Caco-2 (cell line): ENCODE measurements around the gene CPSF4. TPM values are rescaled to one million over a fixed set of nuclear protein-coding genes. Genes with fewer than 3 reads are reported as not detected.

Source experiments
- BruUV-seq: library from RNA; stranded (reverse); fragments of 400-500 nt; replicated peaks from 2 replicates; lab custom pipeline; 2021; lab: Mats Ljungman, UMichigan
- CTCF ChIA-PET: fragments of 300-600 bp; sonication (Branson Sonifier 250); formaldehyde crosslinking; loops from one replicate; lab custom pipeline; 2022; ENCODE audit warnings: antibody characterized with exemption; lab: Charles Lee
- POLR2A ChIA-PET: fragments of 300-600 bp; sonication (Branson Sonifier 250); formaldehyde crosslinking; loops from one replicate; lab custom pipeline; 2022; ENCODE audit warnings: antibody characterized with exemption; lab: Charles Lee
- DNase-seq, 2 experiments: peaks; one replicate each; pipeline versions ENCODE4 v3.0.0 to v3.0.0-alpha.2; 2020 to 2022
- H3K27me3 ChIP-seq: replicated peaks from 2 replicates; pipeline ENCODE4 v1.6.0; 2011; ENCODE audit warnings: low read length; ENCODE audit not compliant: control insufficient read depth, insufficient read depth
- H3K36me3 ChIP-seq: 2 replicates; pipeline ENCODE4 v1.5.1; 2011; ENCODE audit warnings: low read length; ENCODE audit not compliant: control insufficient read depth, insufficient read depth
- H3K4me1 ChIP-seq: fragments of 250-450 bp; sonication (Bioruptor Pico); 2 replicates; pipeline ENCODE4 v1.5.1; 2020; ENCODE audit warnings: mild to moderate bottlenecking
- H3K4me3 ChIP-seq: 2 replicates; pipeline ENCODE4 v1.5.1; 2011; ENCODE audit warnings: low read depth, mild to moderate bottlenecking, control low read depth, low read length
- H3K9me3 ChIP-seq: fragments of 250-450 bp; sonication (Bioruptor Pico); 2 replicates; pipeline ENCODE4 v1.5.1; 2020; ENCODE audit warnings: mild to moderate bottlenecking, moderate library complexity
- H3K27ac Mint-ChIP-seq: one replicate; pipeline ENCODE4 v1.8.0; 2022; ENCODE audit warnings: mixed read lengths; ENCODE audit not compliant: unreplicated experiment
- H3K27me3 Mint-ChIP-seq: one replicate; pipeline ENCODE4 v1.8.0; 2022; ENCODE audit warnings: mixed read lengths; ENCODE audit not compliant: insufficient read depth, unreplicated experiment
- H3K36me3 Mint-ChIP-seq: one replicate; pipeline ENCODE4 v1.8.0; 2022; ENCODE audit warnings: mild to moderate bottlenecking, mixed read lengths; ENCODE audit not compliant: insufficient read depth, unreplicated experiment
- H3K4me1 Mint-ChIP-seq: one replicate; pipeline ENCODE4 v1.8.0; 2022; ENCODE audit warnings: low read depth, mixed read lengths; ENCODE audit not compliant: unreplicated experiment
- H3K4me3 Mint-ChIP-seq: one replicate; pipeline ENCODE4 v1.8.0; 2022; ENCODE audit warnings: mild to moderate bottlenecking, moderate library complexity, mixed read lengths; ENCODE audit not compliant: unreplicated experiment
- H3K9me3 Mint-ChIP-seq: one replicate; pipeline ENCODE4 v1.8.0; 2022; ENCODE audit warnings: mixed read lengths; ENCODE audit not compliant: unreplicated experiment
- intact Hi-C: fragments of 100-400 bp; cut with micrococcal nuclease; formaldehyde crosslinking; loops from one replicate; pipeline ENCODE4 v1.10.0; 2022; ENCODE audit not compliant: unreplicated experiment
- total RNA-seq: library from RNA; stranded (reverse); gene quantifications from 2 replicates; pipeline ENCODE4 v1.2.3, GENCODE V29; 2022
- TF ChIP-seq, protein P1 (sequence below), 2 experiments: fragments of 200-600 bp in 1 of 2; IDR thresholded peaks; 1 replicate in 1 of 2; 2 replicates in 1 of 2; pipeline versions ENCODE4 v1.5.1 to v1.8.0; 2011 to 2022; ENCODE audit warnings: antibody characterized with exemption in 1 of 2, control low read depth in 1 of 2, inconsistent platforms in 1 of 2, low read depth in 1 of 2, low read length in 1 of 2, mild to moderate bottlenecking in 1 of 2, moderate library complexity in 1 of 2; ENCODE audit not compliant: insufficient read depth in 1 of 2, severe bottlenecking in 1 of 2, unreplicated experiment in 1 of 2

Gene CPSF4
- total RNA-seq, 1 experiment from 2014 or later: 158 TPM

DNA sequence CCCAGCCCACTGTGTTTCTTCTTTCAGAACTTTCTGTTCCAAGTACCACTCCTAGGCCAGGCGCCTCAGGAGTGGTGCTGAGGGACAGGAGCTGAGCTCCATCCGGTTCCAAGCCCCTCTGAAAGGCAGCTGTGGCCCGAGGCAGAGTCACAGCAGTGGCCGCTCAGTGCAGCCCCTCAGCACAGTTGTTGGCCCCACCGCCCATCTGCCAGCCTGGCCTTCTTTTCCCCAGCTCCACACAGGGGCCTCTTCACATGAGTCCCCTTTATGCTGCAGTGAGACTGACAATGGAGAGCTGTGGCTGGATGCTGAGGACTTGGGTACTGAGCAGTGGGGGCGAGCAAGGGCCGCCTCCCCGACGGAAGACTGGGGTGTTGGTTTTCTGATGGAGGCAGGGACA, 20.5 kb upstream of the CPSF4 start:
- CTCF ChIA-PET: no interaction called here

DNA sequence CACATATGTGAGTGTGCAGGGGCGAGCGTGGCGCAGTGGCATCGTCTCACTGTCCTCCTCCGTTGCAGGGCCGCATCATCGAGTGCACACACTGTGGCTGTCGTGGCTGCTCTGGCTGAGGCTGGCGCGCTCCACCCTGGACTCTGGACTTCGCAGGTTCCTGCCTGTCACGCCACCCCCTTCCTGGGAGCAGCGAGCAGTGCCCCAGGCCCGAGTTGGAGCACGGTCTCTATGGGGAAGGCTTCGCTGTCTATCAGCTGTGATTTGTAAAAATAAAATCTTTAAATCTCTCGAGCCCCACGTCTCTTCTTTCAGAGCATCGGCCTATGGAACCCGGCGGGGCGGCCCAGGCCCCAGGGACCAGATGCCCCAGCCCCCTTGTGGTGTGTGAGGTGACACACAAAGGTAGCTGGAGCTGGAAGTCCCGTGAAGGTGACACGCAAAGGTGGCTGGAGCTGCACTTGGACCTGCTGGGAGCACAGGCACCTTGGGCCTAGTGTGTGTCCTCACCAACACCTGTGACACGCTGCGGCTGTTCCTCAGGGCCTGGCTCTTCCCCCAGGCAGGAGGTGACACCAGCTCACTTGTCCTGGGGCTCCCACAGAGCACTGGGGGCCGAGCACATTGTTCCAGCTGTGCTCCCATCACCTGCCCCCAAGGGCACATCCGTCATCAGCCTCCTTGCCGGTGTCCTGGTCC, 19.3 kb upstream of the CPSF4 start:
- DNase-seq: no peak
- peaks cover 9% of the 10 kb centered on the region for H3K4me1 Mint-ChIP-seq
- Histone ChIP-seq H3K9me3 (no peaks in the 10 kb centered on the region), H3K4me3 (no peak overlapping the region), H3K4me1 (no peaks in the 10 kb centered on the region), H3K27me3 (no peaks in the 10 kb centered on the region), H3K36me3 (peaks cover 16% of the 10 kb centered on the region)
- no peak overlapping the region for H3K4me3 Mint-ChIP-seq
- H3K27ac Mint-ChIP-seq: peak overlapping the region; percentile 75
- CTCF ChIA-PET: interaction anchor here (0.8 kb wide), 1 partner anchor 9 kb away, joined by 3 read pairs; no protein-coding TSS in a partner anchor
- POLR2A ChIA-PET: interaction anchor here (0.7 to 2.0 kb wide), 2 partner anchors 11 to 16 kb away, joined by 3 to 13 read pairs; partner anchors contain the start of genes BUD31 and PDAP1
- no peaks in the 10 kb centered on the region for H3K27me3 Mint-ChIP-seq
- TF ChIP-seq, protein P1, sequence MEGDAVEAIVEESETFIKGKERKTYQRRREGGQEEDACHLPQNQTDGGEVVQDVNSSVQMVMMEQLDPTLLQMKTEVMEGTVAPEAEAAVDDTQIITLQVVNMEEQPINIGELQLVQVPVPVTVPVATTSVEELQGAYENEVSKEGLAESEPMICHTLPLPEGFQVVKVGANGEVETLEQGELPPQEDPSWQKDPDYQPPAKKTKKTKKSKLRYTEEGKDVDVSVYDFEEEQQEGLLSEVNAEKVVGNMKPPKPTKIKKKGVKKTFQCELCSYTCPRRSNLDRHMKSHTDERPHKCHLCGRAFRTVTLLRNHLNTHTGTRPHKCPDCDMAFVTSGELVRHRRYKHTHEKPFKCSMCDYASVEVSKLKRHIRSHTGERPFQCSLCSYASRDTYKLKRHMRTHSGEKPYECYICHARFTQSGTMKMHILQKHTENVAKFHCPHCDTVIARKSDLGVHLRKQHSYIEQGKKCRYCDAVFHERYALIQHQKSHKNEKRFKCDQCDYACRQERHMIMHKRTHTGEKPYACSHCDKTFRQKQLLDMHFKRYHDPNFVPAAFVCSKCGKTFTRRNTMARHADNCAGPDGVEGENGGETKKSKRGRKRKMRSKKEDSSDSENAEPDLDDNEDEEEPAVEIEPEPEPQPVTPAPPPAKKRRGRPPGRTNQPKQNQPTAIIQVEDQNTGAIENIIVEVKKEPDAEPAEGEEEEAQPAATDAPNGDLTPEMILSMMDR (IDR thresholded peaks at IDR 0.05; ENCODE audit: insufficient read depth in 1 of 2, low read depth in 1 of 2, low read length in 1 of 2, severe bottlenecking in 1 of 2, unreplicated experiment in 1 of 2): no peak
- H3K36me3 Mint-ChIP-seq: peaks cover 100% of the 10 kb centered on the region
- intact Hi-C loops: no loop called here
- BruUV-seq: TSS peak; percentile 21
- H3K9me3 Mint-ChIP-seq: no peaks in the 10 kb centered on the region

More for the DNA sequence above, 20.5 kb upstream of the CPSF4 start:
- H3K27ac Mint-ChIP-seq: peak overlapping the region; percentile 75
- Histone ChIP-seq H3K4me3 (no peak overlapping the region), H3K4me1 (no peaks in the 10 kb centered on the region), H3K27me3 (no peaks in the 10 kb centered on the region), H3K36me3 (peaks cover 16% of the 10 kb centered on the region), H3K9me3 (no peaks in the 10 kb centered on the region)
- intact Hi-C loops: no loop called here
- no TSS peak for BruUV-seq
- peaks cover 100% of the 10 kb centered on the region for H3K36me3 Mint-ChIP-seq
- no peak for DNase-seq
- no peak overlapping the region for H3K4me3 Mint-ChIP-seq
- no peaks in the 10 kb centered on the region for H3K9me3 Mint-ChIP-seq
- POLR2A ChIA-PET: interaction anchor here (0.8 to 2.0 kb wide), 2 partner anchors 9 to 44 kb away, joined by 3 to 13 read pairs; partner anchors contain the start of genes ARPC1B, BUD31 and PDAP1
- H3K4me1 Mint-ChIP-seq: peaks cover 8% of the 10 kb centered on the region
- TF ChIP-seq, protein P1 (IDR thresholded peaks at IDR 0.05; ENCODE audit: insufficient read depth in 1 of 2, low read depth in 1 of 2, low read length in 1 of 2, severe bottlenecking in 1 of 2, unreplicated experiment in 1 of 2): no peak
- H3K27me3 Mint-ChIP-seq: no peaks in the 10 kb centered on the region

DNA sequence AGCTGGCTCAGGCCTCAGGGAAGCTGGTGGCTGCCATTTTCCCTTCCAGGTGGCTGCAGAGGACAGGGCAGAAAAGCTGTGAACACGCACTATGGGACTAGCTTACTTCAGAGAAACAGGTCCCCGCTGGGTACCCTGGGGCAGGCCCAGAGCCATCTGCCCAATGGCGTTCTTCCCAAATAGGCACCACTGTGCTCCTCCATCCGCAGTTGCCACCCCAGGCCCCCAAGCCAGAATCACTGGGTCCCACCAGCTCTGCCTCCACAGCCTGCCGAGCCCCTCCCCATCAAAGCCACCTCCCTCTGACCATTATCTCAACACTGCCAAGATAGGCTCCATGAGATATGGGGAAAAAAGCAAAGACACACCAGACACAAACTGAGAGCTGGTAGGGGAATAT, 18.5 kb upstream of the CPSF4 start:
- TF ChIP-seq, protein P1 (IDR thresholded peaks at IDR 0.05; ENCODE audit: insufficient read depth in 1 of 2, low read depth in 1 of 2, low read length in 1 of 2, severe bottlenecking in 1 of 2, unreplicated experiment in 1 of 2): no peak
- H3K4me3 Mint-ChIP-seq: no peak overlapping the region
- peaks cover 9% of the 10 kb centered on the region for H3K4me1 Mint-ChIP-seq
- DNase-seq: no peak
- peaks cover 100% of the 10 kb centered on the region for H3K36me3 Mint-ChIP-seq
- BruUV-seq: no TSS peak
- ChIA-PET POLR2A (interaction anchor here (0.6 to 2.0 kb wide), 2 partner anchors 11 to 36 kb away, joined by 3 to 13 read pairs; partner anchors contain the start of genes BUD31 and PDAP1), CTCF (interaction anchor here (0.8 to 1.1 kb wide), 2 partner anchors 8 to 12 kb away, joined by 3 read pairs; partner anchors contain the start of genes BUD31 and PDAP1)
- H3K27me3 Mint-ChIP-seq: no peaks in the 10 kb centered on the region
- peak overlapping the region; percentile 64 for H3K27ac Mint-ChIP-seq
- no peaks in the 10 kb centered on the region for H3K9me3 ChIP-seq
- H3K27me3 ChIP-seq: no peaks in the 10 kb centered on the region
- H3K36me3 ChIP-seq: peaks cover 18% of the 10 kb centered on the region
- intact Hi-C loops: no loop called here
- H3K4me1 ChIP-seq: no peaks in the 10 kb centered on the region
- H3K9me3 Mint-ChIP-seq: no peaks in the 10 kb centered on the region
- no peak overlapping the region for H3K4me3 ChIP-seq
